ENCODE measurements around the gene MICALL2.

MICALL2 gene

GRCh38 chr7:1487466-1487865 is 28.2 kb upstream of the MICALL2 start:
- Histone ChIP-seq H3F3A (ENCODE audit: insufficient read depth) (no peaks in the 10 kb centered on the region), H3K27me3 (ENCODE audit: low read length) (no peaks in the 10 kb centered on the region), H3K9me3 (ENCODE audit: insufficient read depth, low read length) (no peaks in the 10 kb centered on the region), H3K4me2 (ENCODE audit: low read depth, low read length, poor library complexity, severe bottlenecking) (no peak overlapping the region), H2AFZ (ENCODE audit: low read depth, low read length, severe bottlenecking) (no peak overlapping the region), H3K27ac (ENCODE audit: low read depth, low read length) (no peak overlapping the region), H3K79me2 (ENCODE audit: insufficient read depth, low read length) (no peaks in the 10 kb centered on the region), H3K4me3 (ENCODE audit: insufficient read depth, low read length, poor library complexity, severe bottlenecking) (no peak overlapping the region), H3K9me2 (replicated peaks; ENCODE audit: insufficient read depth, low read length) (no peaks in the 10 kb centered on the region), H4K20me1 (ENCODE audit: low read depth, low read length) (no peaks in the 10 kb centered on the region), H3K9ac (ENCODE audit: low read length) (no peak overlapping the region), H3K36me3 (ENCODE audit: low read length) (no peaks in the 10 kb centered on the region)
- TF ChIP-seq EZH2phosphoT487 (conservative IDR thresholded peaks at IDR 0.05; ENCODE audit: low read length), result no peak
- TF ChIP-seq, protein P1, sequence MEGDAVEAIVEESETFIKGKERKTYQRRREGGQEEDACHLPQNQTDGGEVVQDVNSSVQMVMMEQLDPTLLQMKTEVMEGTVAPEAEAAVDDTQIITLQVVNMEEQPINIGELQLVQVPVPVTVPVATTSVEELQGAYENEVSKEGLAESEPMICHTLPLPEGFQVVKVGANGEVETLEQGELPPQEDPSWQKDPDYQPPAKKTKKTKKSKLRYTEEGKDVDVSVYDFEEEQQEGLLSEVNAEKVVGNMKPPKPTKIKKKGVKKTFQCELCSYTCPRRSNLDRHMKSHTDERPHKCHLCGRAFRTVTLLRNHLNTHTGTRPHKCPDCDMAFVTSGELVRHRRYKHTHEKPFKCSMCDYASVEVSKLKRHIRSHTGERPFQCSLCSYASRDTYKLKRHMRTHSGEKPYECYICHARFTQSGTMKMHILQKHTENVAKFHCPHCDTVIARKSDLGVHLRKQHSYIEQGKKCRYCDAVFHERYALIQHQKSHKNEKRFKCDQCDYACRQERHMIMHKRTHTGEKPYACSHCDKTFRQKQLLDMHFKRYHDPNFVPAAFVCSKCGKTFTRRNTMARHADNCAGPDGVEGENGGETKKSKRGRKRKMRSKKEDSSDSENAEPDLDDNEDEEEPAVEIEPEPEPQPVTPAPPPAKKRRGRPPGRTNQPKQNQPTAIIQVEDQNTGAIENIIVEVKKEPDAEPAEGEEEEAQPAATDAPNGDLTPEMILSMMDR (IDR thresholded peaks at IDR 0.05; ENCODE audit: insufficient read depth, low read length, poor library complexity, severe bottlenecking), result no peak

DNA sequence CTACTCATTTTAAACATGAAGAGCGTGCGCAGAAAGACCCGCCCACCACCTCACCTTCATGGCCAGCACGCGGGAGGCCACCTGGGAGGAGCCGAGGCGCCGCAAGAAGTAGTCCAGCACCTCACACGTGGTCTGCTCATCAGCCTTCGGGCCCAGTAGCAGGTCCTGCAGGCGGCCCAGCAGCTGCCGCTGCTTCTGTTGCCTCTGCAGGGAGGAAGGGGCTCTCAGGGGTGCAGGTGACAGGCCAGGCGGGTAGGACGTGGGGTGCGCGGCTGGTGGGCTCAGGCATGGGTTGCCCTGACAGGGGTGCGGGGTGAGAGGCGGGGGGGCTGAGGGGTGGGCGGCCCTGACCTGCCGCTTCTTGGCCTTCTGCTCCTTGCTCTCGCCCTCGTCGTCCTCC is 27.3 kb upstream of the MICALL2 start:
- no peak overlapping the region for H3K27ac ChIP-seq (ENCODE audit: low read depth, low read length)
- H3K4me2 ChIP-seq (ENCODE audit: low read depth, low read length, poor library complexity, severe bottlenecking), result no peak overlapping the region
- no peak overlapping the region for H3K4me3 ChIP-seq (ENCODE audit: insufficient read depth, low read length, poor library complexity, severe bottlenecking)
- no peaks in the 10 kb centered on the region for H3K9me3 ChIP-seq (ENCODE audit: insufficient read depth, low read length)
- no peaks in the 10 kb centered on the region for H3K36me3 ChIP-seq (ENCODE audit: low read length)
- no peaks in the 10 kb centered on the region for H3K9me2 ChIP-seq (replicated peaks; ENCODE audit: insufficient read depth, low read length)
- no peak for TF ChIP-seq EZH2phosphoT487 (conservative IDR thresholded peaks at IDR 0.05; ENCODE audit: low read length)
- TF ChIP-seq, protein P1 (IDR thresholded peaks at IDR 0.05; ENCODE audit: insufficient read depth, low read length, poor library complexity, severe bottlenecking), result no peak
- H4K20me1 ChIP-seq (ENCODE audit: low read depth, low read length), result no peaks in the 10 kb centered on the region
- no peak overlapping the region for H2AFZ ChIP-seq (ENCODE audit: low read depth, low read length, severe bottlenecking)
- no peaks in the 10 kb centered on the region for H3F3A ChIP-seq (ENCODE audit: insufficient read depth)
- no peak overlapping the region for H3K9ac ChIP-seq (ENCODE audit: low read length)
- H3K79me2 ChIP-seq (ENCODE audit: insufficient read depth, low read length), result no peaks in the 10 kb centered on the region
- no peaks in the 10 kb centered on the region for H3K27me3 ChIP-seq (ENCODE audit: low read length)

- H3K4me2 ChIP-seq (ENCODE audit: low read depth, low read length, poor library complexity, severe bottlenecking), result no peak overlapping the region
- H3K4me3 ChIP-seq (ENCODE audit: insufficient read depth, low read length, poor library complexity, severe bottlenecking), result no peak overlapping the region
- no peak overlapping the region for H3K27ac ChIP-seq (ENCODE audit: low read depth, low read length)
- no peaks in the 10 kb centered on the region for H3K9me2 ChIP-seq (replicated peaks; ENCODE audit: insufficient read depth, low read length)
- no peaks in the 10 kb centered on the region for H3K79me2 ChIP-seq (ENCODE audit: insufficient read depth, low read length)
- no peak for TF ChIP-seq EZH2phosphoT487 (conservative IDR thresholded peaks at IDR 0.05; ENCODE audit: low read length)
- no peaks in the 10 kb centered on the region for H3F3A ChIP-seq (ENCODE audit: insufficient read depth)
- no peaks in the 10 kb centered on the region for H4K20me1 ChIP-seq (ENCODE audit: low read depth, low read length)
- H3K36me3 ChIP-seq (ENCODE audit: low read length), result no peaks in the 10 kb centered on the region
- no peak overlapping the region for H3K9ac ChIP-seq (ENCODE audit: low read length)
- no peaks in the 10 kb centered on the region for H3K9me3 ChIP-seq (ENCODE audit: insufficient read depth, low read length)
- H2AFZ ChIP-seq (ENCODE audit: low read depth, low read length, severe bottlenecking), result no peak overlapping the region
- H3K27me3 ChIP-seq (ENCODE audit: low read length), result no peaks in the 10 kb centered on the region
These were observed 25.9 kb upstream of the MICALL2 start for GRCh38 chr7:1485156-1485555.

GRCh38 chr7:1484569-1484968 is 25.3 kb upstream of the MICALL2 start:
- no peak overlapping the region for H3K9ac ChIP-seq (ENCODE audit: low read length)
- H2AFZ ChIP-seq (ENCODE audit: low read depth, low read length, severe bottlenecking), result no peak overlapping the region
- H3K36me3 ChIP-seq (ENCODE audit: low read length), result no peaks in the 10 kb centered on the region

More at GRCh38 chr7:1484569-1484968, 25.3 kb upstream of the MICALL2 start:
- H3K9me3 ChIP-seq (ENCODE audit: insufficient read depth, low read length), result no peaks in the 10 kb centered on the region
- H4K20me1 ChIP-seq (ENCODE audit: low read depth, low read length), result no peaks in the 10 kb centered on the region
- H3K4me2 ChIP-seq (ENCODE audit: low read depth, low read length, poor library complexity, severe bottlenecking), result no peak overlapping the region
- H3F3A ChIP-seq (ENCODE audit: insufficient read depth), result no peaks in the 10 kb centered on the region
- no peak overlapping the region for H3K27ac ChIP-seq (ENCODE audit: low read depth, low read length)
- H3K27me3 ChIP-seq (ENCODE audit: low read length), result no peaks in the 10 kb centered on the region
- no peaks in the 10 kb centered on the region for H3K9me2 ChIP-seq (replicated peaks; ENCODE audit: insufficient read depth, low read length)
- no peak overlapping the region for H3K4me3 ChIP-seq (ENCODE audit: insufficient read depth, low read length, poor library complexity, severe bottlenecking)
- TF ChIP-seq EZH2phosphoT487 (conservative IDR thresholded peaks at IDR 0.05; ENCODE audit: low read length), result no peak
- TF ChIP-seq, protein P1 (IDR thresholded peaks at IDR 0.05; ENCODE audit: insufficient read depth, low read length, poor library complexity, severe bottlenecking), result no peak
- H3K79me2 ChIP-seq (ENCODE audit: insufficient read depth, low read length), result no peaks in the 10 kb centered on the region
